NCI-H1930 (cell line): ENCODE data around the gene MLPH.

Experiments used
- DNase-seq, 2 experiments: peaks; one replicate each; lab custom pipeline; 2025; lab: John Stamatoyannopoulos, UW

MLPH gene

GRCh38 chr2:237603049-237603717 is 116.1 kb downstream of the MLPH start:
- DNase-seq: no peak

GRCh38 chr2:237603718-237604362 is 116.8 kb downstream of the MLPH start:
- no peak for DNase-seq

GRCh38 chr2:237604391-237604790 is 117.3 kb downstream of the MLPH start:
- no peak for DNase-seq
